CD8-positive, alpha-beta memory T cell (primary cell): ENCODE results near the gene AK8. TPM values are rescaled to one million over a fixed set of nuclear protein-coding genes. Genes with fewer than 3 reads are reported as not detected.
"Not testable (repeated sequence)": the region's sequence is repeated elsewhere in the genome, so short reads cannot be mapped to it uniquely, and the experiment has no call there.

Experiments used
- CTCF ChIA-PET: fragments of 350-600 bp; sonication (Branson Sonifier 250); formaldehyde crosslinking; loops from one replicate; lab custom pipeline; 2021; ENCODE audit warnings: antibody characterized with exemption; lab: Charles Lee
- POLR2A ChIA-PET: fragments of 350-600 bp; sonication (Branson Sonifier 250); formaldehyde crosslinking; loops from one replicate; lab custom pipeline; 2021; ENCODE audit warnings: antibody characterized with exemption; lab: Charles Lee
- DNase-seq, 5 donors: peaks; one replicate each; pipeline versions ENCODE4 v3.0.0 to v3.0.0-alpha.2; 2020 to 2022; ENCODE audit warnings: mixed read lengths in 1 of 5
- H3K27ac ChIP-seq: one replicate; pipeline ENCODE4 v1.7.0; 2013; ENCODE audit warnings: low read depth, mild to moderate bottlenecking, low read length, moderate library complexity
- H3K27me3 ChIP-seq: 2 replicates; pipeline ENCODE4 v1.7.0; 2013; ENCODE audit warnings: low read length, mild to moderate bottlenecking; ENCODE audit not compliant: insufficient read depth, poor library complexity, severe bottlenecking
- H3K36me3 ChIP-seq: 2 replicates; pipeline ENCODE4 v1.7.0; 2013; ENCODE audit warnings: mild to moderate bottlenecking, low read length, moderate library complexity; ENCODE audit not compliant: insufficient read depth
- H3K4me1 ChIP-seq: 2 replicates; pipeline ENCODE4 v1.7.0; 2013; ENCODE audit warnings: mild to moderate bottlenecking, low read length, moderate library complexity; ENCODE audit not compliant: insufficient read depth
- H3K4me3 ChIP-seq: 2 replicates; pipeline ENCODE4 v1.7.0; 2013; ENCODE audit warnings: mild to moderate bottlenecking, low read length
- H3K9me3 ChIP-seq: 2 replicates; pipeline ENCODE4 v1.7.0; 2013; ENCODE audit warnings: mild to moderate bottlenecking, low read length
- H3K27ac Mint-ChIP-seq, 8 donors: one replicate each; pipeline ENCODE4 v1.8.0; 2020 to 2021; ENCODE audit warnings: mixed read lengths in 8 of 8, mild to moderate bottlenecking in 6 of 8, inconsistent platforms in 3 of 8, moderate library complexity in 3 of 8
- H3K27me3 Mint-ChIP-seq, 2 donors: one replicate each; pipeline ENCODE4 v1.8.0; 2020 to 2021; ENCODE audit warnings: mixed read lengths in 2 of 2, mild to moderate bottlenecking in 1 of 2, moderate library complexity in 1 of 2
- H3K36me3 Mint-ChIP-seq, 3 donors: one replicate each; pipeline ENCODE4 v1.8.0; 2020 to 2021; ENCODE audit warnings: mixed read lengths in 3 of 3, inconsistent platforms in 1 of 3, mild to moderate bottlenecking in 1 of 3
- H3K4me1 Mint-ChIP-seq, 3 donors: one replicate each; pipeline ENCODE4 v1.8.0; 2020 to 2021; ENCODE audit warnings: mixed read lengths in 3 of 3, inconsistent platforms in 1 of 3, mild to moderate bottlenecking in 1 of 3
- H3K4me3 Mint-ChIP-seq, 7 donors: one replicate each; pipeline ENCODE4 v1.8.0; 2020 to 2021; ENCODE audit warnings: mixed read lengths in 7 of 7, mild to moderate bottlenecking in 6 of 7, moderate library complexity in 4 of 7, inconsistent platforms in 2 of 7
- H3K9me3 Mint-ChIP-seq, 5 donors: one replicate each; pipeline ENCODE4 v1.8.0; 2020 to 2022; ENCODE audit warnings: mixed read lengths in 5 of 5, mild to moderate bottlenecking in 3 of 5, moderate library complexity in 2 of 5, inconsistent platforms in 1 of 5
- polyA plus RNA-seq: library from polyadenylated mRNA; unstranded; fragments of 300-500 nt; fragmentation: Illumina TruSeq; gene quantifications from one replicate; pipeline ENCODE4 v1.2.3, GENCODE V29; 2021
- total RNA-seq, 2 experiments: library from RNA; stranded (reverse); gene quantifications; one replicate each; pipeline ENCODE4 v1.2.3, GENCODE V29; 2021

The AK8 gene
- total and polyA plus RNA-seq, 3 experiments from 2014 or later, result not detected

- ChIA-PET CTCF (no interaction called here), POLR2A (interaction anchor here (0.6 kb wide), 1 partner anchor 110 kb away, joined by 3 read pairs; no protein-coding TSS in a partner anchor)
- H3K27me3 ChIP-seq, result no peaks in the 10 kb centered on the region
- no peak for DNase-seq
- Mint-ChIP-seq H3K4me3 (no peak overlapping the region), H3K27me3 (peaks cover 22 to 29% of the 10 kb centered on the region in 2 donors), H3K9me3 (no peaks in the 10 kb centered on the region), H3K36me3 (no peaks in the 10 kb centered on the region), H3K4me1 (no peaks in the 10 kb centered on the region), H3K27ac (no peak overlapping the region)
- H3K4me3 ChIP-seq, result no peak overlapping the region
- H3K36me3 ChIP-seq, result no peaks in the 10 kb centered on the region
- H3K27ac ChIP-seq, result no peak overlapping the region
- H3K9me3 ChIP-seq, result no peaks in the 10 kb centered on the region
- H3K4me1 ChIP-seq, result no peaks in the 10 kb centered on the region
Observed at GRCh38 chr9:132722564-132723065, 155.5 kb downstream of the AK8 start.

- CTCF ChIA-PET, result no interaction called here
- DNase-seq, result no peak
- Histone ChIP-seq H3K36me3 (no peaks in the 10 kb centered on the region), H3K4me3 (no peak overlapping the region), H3K27ac (no peak overlapping the region), H3K9me3 (no peaks in the 10 kb centered on the region), H3K4me1 (no peaks in the 10 kb centered on the region), H3K27me3 (no peaks in the 10 kb centered on the region)
- Mint-ChIP-seq H3K4me3 (no peak overlapping the region), H3K9me3 (no peaks in the 10 kb centered on the region), H3K4me1 (no peaks in the 10 kb centered on the region), H3K27ac (no peak overlapping the region), H3K36me3 (no peaks in the 10 kb centered on the region), H3K27me3 (peaks cover 27 to 36% of the 10 kb centered on the region in 2 donors)
- POLR2A ChIA-PET, result no interaction called here
Observed at GRCh38 chr9:132721661-132722060, 156.4 kb downstream of the AK8 start.

GRCh38 chr9:132718381-132718928 is 159.6 kb downstream of the AK8 start:
- H3K9me3 Mint-ChIP-seq, H3K36me3 ChIP-seq, H3K27ac ChIP-seq, POLR2A ChIA-PET, DNase-seq, H3K4me3 ChIP-seq, H3K9me3 ChIP-seq, H3K4me1 Mint-ChIP-seq, CTCF ChIA-PET, H3K36me3 Mint-ChIP-seq, H3K27me3 ChIP-seq, H3K4me1 ChIP-seq, H3K4me3 Mint-ChIP-seq: not testable (repeated sequence)
- peak overlapping the region in 2 of 8 donors; percentile 6 to 34 for H3K27ac Mint-ChIP-seq
- H3K27me3 Mint-ChIP-seq, result peaks cover 27 to 38% of the 10 kb centered on the region in 2 donors

- CTCF ChIA-PET, result no interaction called here
- H3K4me1 ChIP-seq, result no peaks in the 10 kb centered on the region
- no peaks in the 10 kb centered on the region for H3K4me1 Mint-ChIP-seq
- H3K27ac Mint-ChIP-seq, result no peak overlapping the region
- no peaks in the 10 kb centered on the region for H3K36me3 ChIP-seq
- no peak overlapping the region for H3K27ac ChIP-seq
- H3K27me3 Mint-ChIP-seq, result peaks cover 23 to 36% of the 10 kb centered on the region in 2 donors
- POLR2A ChIA-PET, result no interaction called here
- H3K27me3 ChIP-seq, result no peaks in the 10 kb centered on the region
- H3K4me3 Mint-ChIP-seq, result no peak overlapping the region
- peaks cover 0 to 1% (median 0%) of the 10 kb centered on the region in 5 donors for H3K9me3 Mint-ChIP-seq
- DNase-seq, result no peak
- no peaks in the 10 kb centered on the region for H3K9me3 ChIP-seq
- H3K36me3 Mint-ChIP-seq, result no peaks in the 10 kb centered on the region
- no peak overlapping the region for H3K4me3 ChIP-seq
Observed at GRCh38 chr9:132717326-132717945, 160.6 kb downstream of the AK8 start.

GRCh38 chr9:132716007-132716406 is 162.1 kb downstream of the AK8 start:
- ChIA-PET CTCF (no interaction called here), POLR2A (no interaction called here)
- peaks cover 23 to 36% of the 10 kb centered on the region in 2 donors for H3K27me3 Mint-ChIP-seq
- no peak overlapping the region for H3K27ac Mint-ChIP-seq
- no peak overlapping the region for H3K4me3 ChIP-seq
- no peaks in the 10 kb centered on the region for H3K4me1 Mint-ChIP-seq
- no peaks in the 10 kb centered on the region for H3K36me3 ChIP-seq
- no peaks in the 10 kb centered on the region for H3K4me1 ChIP-seq
- peaks cover 0 to 1% (median 0%) of the 10 kb centered on the region in 5 donors for H3K9me3 Mint-ChIP-seq
- no peaks in the 10 kb centered on the region for H3K9me3 ChIP-seq
- H3K4me3 Mint-ChIP-seq, result no peak overlapping the region
- H3K36me3 Mint-ChIP-seq, result no peaks in the 10 kb centered on the region
- H3K27ac ChIP-seq, result no peak overlapping the region
- DNase-seq, result no peak
- no peaks in the 10 kb centered on the region for H3K27me3 ChIP-seq

- Mint-ChIP-seq H3K27me3 (peaks cover 13 to 33% of the 10 kb centered on the region in 2 donors), H3K9me3 (peaks cover 0 to 1% (median 0%) of the 10 kb centered on the region in 5 donors), H3K4me3 (no peak overlapping the region), H3K4me1 (no peaks in the 10 kb centered on the region), H3K36me3 (no peaks in the 10 kb centered on the region), H3K27ac (no peak overlapping the region)
- ChIA-PET POLR2A (no interaction called here), CTCF (no interaction called here)
- DNase-seq, result no peak
- no peaks in the 10 kb centered on the region for H3K36me3 ChIP-seq
- H3K27ac ChIP-seq, result no peak overlapping the region
- H3K4me3 ChIP-seq, result no peak overlapping the region
- no peaks in the 10 kb centered on the region for H3K27me3 ChIP-seq
- no peaks in the 10 kb centered on the region for H3K4me1 ChIP-seq
- no peaks in the 10 kb centered on the region for H3K9me3 ChIP-seq
Observed at GRCh38 chr9:132712753-132713152, 165.3 kb downstream of the AK8 start.

- no peaks in the 10 kb centered on the region for H3K36me3 ChIP-seq
- no peak overlapping the region for H3K4me3 ChIP-seq
- peaks cover 8 to 27% of the 10 kb centered on the region in 2 donors for H3K27me3 Mint-ChIP-seq
- ChIA-PET CTCF (no interaction called here), POLR2A (no interaction called here)
- no peak overlapping the region for H3K4me3 Mint-ChIP-seq
- no peak overlapping the region for H3K27ac ChIP-seq
- H3K4me1 Mint-ChIP-seq, result no peaks in the 10 kb centered on the region
- no peak overlapping the region for H3K27ac Mint-ChIP-seq
- H3K36me3 Mint-ChIP-seq, result no peaks in the 10 kb centered on the region
- no peak for DNase-seq
- H3K9me3 ChIP-seq, result no peaks in the 10 kb centered on the region
- H3K4me1 ChIP-seq, result no peaks in the 10 kb centered on the region
- H3K27me3 ChIP-seq, result no peaks in the 10 kb centered on the region
- peaks cover 0 to 1% (median 0%) of the 10 kb centered on the region in 5 donors for H3K9me3 Mint-ChIP-seq
Observed at GRCh38 chr9:132711846-132712245, 166.2 kb downstream of the AK8 start.

GRCh38 chr9:132711152-132711551 is 166.9 kb downstream of the AK8 start:
- H3K36me3 Mint-ChIP-seq, POLR2A ChIA-PET, H3K4me3 ChIP-seq, H3K9me3 Mint-ChIP-seq, H3K36me3 ChIP-seq, H3K9me3 ChIP-seq, H3K27ac ChIP-seq, H3K4me1 Mint-ChIP-seq, H3K4me1 ChIP-seq, CTCF ChIA-PET, H3K27ac Mint-ChIP-seq, H3K4me3 Mint-ChIP-seq, DNase-seq, H3K27me3 ChIP-seq: not testable (repeated sequence)
- peaks cover 10 to 32% of the 10 kb centered on the region in 2 donors for H3K27me3 Mint-ChIP-seq
